Keratinocyte (primary cell): ENCODE measurements around the gene ADAMTS2. TPM values are rescaled to one million over a fixed set of nuclear protein-coding genes. Genes with fewer than 3 reads are reported as not detected.

Experiments
- DNase-seq: peaks from one replicate; pipeline ENCODE4 v3.0.0-alpha.2; 2011; ENCODE audit warnings: low read depth, missing footprints, low spot score
- FAIRE-seq: peaks from 2 replicates; lab custom pipeline; 2011; peaks lifted over from hg19 to GRCh38; lab: Jason Lieb, UNC
- H2AFZ ChIP-seq: 2 replicates; pipeline ENCODE4 v1.6.0; 2012; ENCODE audit warnings: low read length, control low read depth, inconsistent platforms; ENCODE audit not compliant: control insufficient read depth
- H3K27ac ChIP-seq: 2 replicates; pipeline ENCODE4 v1.5.1; 2011; ENCODE audit warnings: low read length; ENCODE audit not compliant: control insufficient read depth, insufficient read depth
- H3K27me3 ChIP-seq: 3 replicates; pipeline ENCODE4 v1.6.0; 2011; ENCODE audit warnings: low read length; ENCODE audit not compliant: control insufficient read depth, insufficient read depth; ENCODE audit errors: extremely low read depth
- H3K36me3 ChIP-seq, 2 experiments: 2 replicates in 1 of 2; 3 replicates in 1 of 2; pipeline ENCODE4 v1.5.1; 2011; ENCODE audit warnings: low read length in 2 of 2, mild to moderate bottlenecking in 1 of 2; ENCODE audit not compliant: control insufficient read depth in 2 of 2, insufficient read depth in 2 of 2; ENCODE audit errors: extremely low read depth in 1 of 2
- H3K4me1 ChIP-seq: 3 replicates; pipeline ENCODE4 v1.5.1; 2011; ENCODE audit warnings: low read length; ENCODE audit not compliant: control insufficient read depth, insufficient read depth; ENCODE audit errors: extremely low read depth
- H3K4me2 ChIP-seq: 3 replicates; pipeline ENCODE4 v1.6.0; 2011; ENCODE audit warnings: low read depth, low read length; ENCODE audit not compliant: control insufficient read depth, insufficient read depth; ENCODE audit errors: extremely low read depth
- H3K4me3 ChIP-seq, 3 experiments: fragments of 200-600 bp in 1 of 3; sonication (generic) in 1 of 3; 2 replicates in 2 of 3; 3 replicates in 1 of 3; pipeline ENCODE4 v1.5.1; 2011 to 2016; ENCODE audit warnings: low read length in 3 of 3, mild to moderate bottlenecking in 3 of 3, control low read depth in 2 of 3, inconsistent platforms in 1 of 3, low read depth in 1 of 3, mixed read lengths in 1 of 3, mixed run types in 1 of 3, moderate library complexity in 1 of 3; ENCODE audit not compliant: control insufficient read depth in 2 of 3, insufficient read depth in 2 of 3; ENCODE audit errors: extremely low read depth in 1 of 3
- H3K79me2 ChIP-seq: 2 replicates; pipeline ENCODE4 v1.6.0; 2012; ENCODE audit warnings: low read length; ENCODE audit not compliant: control insufficient read depth, insufficient read depth
- H3K9ac ChIP-seq: 3 replicates; pipeline ENCODE4 v1.6.0; 2011; ENCODE audit warnings: low read length; ENCODE audit not compliant: control insufficient read depth, insufficient read depth; ENCODE audit errors: extremely low read depth
- H3K9me1 ChIP-seq: 3 replicates; pipeline ENCODE4 v1.6.0; 2011; ENCODE audit warnings: low read length; ENCODE audit not compliant: control insufficient read depth, insufficient read depth; ENCODE audit errors: extremely low read depth
- H3K9me3 ChIP-seq: 2 replicates; pipeline ENCODE4 v1.5.1; 2012; ENCODE audit warnings: low read depth, low read length; ENCODE audit not compliant: control insufficient read depth
- H4K20me1 ChIP-seq: 3 replicates; pipeline ENCODE4 v1.6.0; 2011; ENCODE audit warnings: low read length; ENCODE audit not compliant: control insufficient read depth, insufficient read depth; ENCODE audit errors: extremely low read depth
- CTCF ChIP-seq, 3 experiments: IDR thresholded peaks in 1 of 3; conservative IDR thresholded peaks in 1 of 3; optimal IDR thresholded peaks in 1 of 3; 2 replicates in 2 of 3; 3 replicates in 1 of 3; pipeline versions ENCODE3 to v1.5.1; 2011; ENCODE audit warnings: low read length in 3 of 3, mild to moderate bottlenecking in 3 of 3, moderate library complexity in 2 of 3, control low read depth in 1 of 3, inconsistent platforms in 1 of 3; ENCODE audit not compliant: insufficient read depth in 2 of 3; ENCODE audit errors: extremely low read depth in 1 of 3
- EZH2 ChIP-seq: IDR thresholded peaks from one replicate; pipeline ENCODE4 v1.6.1; 2012; ENCODE audit warnings: inconsistent platforms, mild to moderate bottlenecking, low read length, moderate library complexity
- dilution Hi-C: fragments of 300-500 bp; cut with MboI; formaldehyde crosslinking; loops from one replicate; pipeline ENCODE4 v1.7.0; 2020; ENCODE audit warnings: low sequenced_read_pairs; ENCODE audit not compliant: extremely low pct_ligation_motif_present
- polyA plus RNA-seq, 5 experiments: library from polyadenylated mRNA; depleted of rRNA in 3 of 5; stranded (reverse) in 3 of 5; stranded (forward) in 1 of 5; unstranded in 1 of 5; fragments of >200 nt; gene quantifications; 1 replicate in 1 of 5; 2 replicates in 3 of 5; 3 replicates in 1 of 5; pipeline versions ENCODE4 v1.2.1 to v1.2.3, GENCODE V29; 2011 to 2012; ENCODE audit warnings: missing spikeins in 2 of 5, low read depth in 1 of 5, low replicate concordance in 1 of 5

The ADAMTS2 gene
- polyA plus RNA-seq, 1 donor (not counting 4 experiments of a cell fraction or from before 2014, with no cell fraction given) = not detected

- TF ChIP-seq EZH2 (no peak), CTCF (optimal IDR thresholded peaks at IDR 0.05 in 1 of 3, IDR thresholded peaks at IDR 0.05 in 1 of 3, conservative IDR thresholded peaks at IDR 0.05 in 1 of 3; ENCODE audit: extremely low read depth in 1 of 3, insufficient read depth in 2 of 3, low read length in 3 of 3) (no peak)
- H3K9ac ChIP-seq = no peak overlapping the region
- no peak for FAIRE-seq
Observed at GRCh38 chr5:179336126-179336870, 9.0 kb downstream of the ADAMTS2 start.

GRCh38 chr5:179333796-179334761 lies 11.2 kb downstream of the ADAMTS2 start:
- Histone ChIP-seq H3K9ac (no peak overlapping the region), H3K27me3 (no peaks in the 10 kb centered on the region), H3K79me2 (no peaks in the 10 kb centered on the region)

More at GRCh38 chr5:179336126-179336870, 9.0 kb downstream of the ADAMTS2 start:
- Histone ChIP-seq H3K4me3 (no peak overlapping the region), H3K27ac (no peak overlapping the region), H3K4me2 (no peak overlapping the region), H3K36me3 (no peaks in the 10 kb centered on the region), H3K9me3 (peaks cover 6% of the 10 kb centered on the region), H3K79me2 (no peaks in the 10 kb centered on the region), H2AFZ (no peak overlapping the region), H4K20me1 (no peaks in the 10 kb centered on the region), H3K4me1 (no peaks in the 10 kb centered on the region), H3K27me3 (no peaks in the 10 kb centered on the region), H3K9me1 (no peaks in the 10 kb centered on the region)
- DNase-seq = no peak
- dilution Hi-C loops = no loop called here

More at GRCh38 chr5:179333796-179334761, 11.2 kb downstream of the ADAMTS2 start:
- no peak overlapping the region for H3K4me2 ChIP-seq
- no peaks in the 10 kb centered on the region for H3K4me1 ChIP-seq
- no peak overlapping the region for H3K27ac ChIP-seq
- no peak overlapping the region for H2AFZ ChIP-seq
- H3K36me3 ChIP-seq = no peaks in the 10 kb centered on the region
- no peaks in the 10 kb centered on the region for H3K9me1 ChIP-seq
- dilution Hi-C loops = no loop called here
- FAIRE-seq (no peak), DNase-seq (no peak)
- peaks cover 6% of the 10 kb centered on the region for H3K9me3 ChIP-seq
- H4K20me1 ChIP-seq = no peaks in the 10 kb centered on the region
- no peak for TF ChIP-seq EZH2
- TF ChIP-seq CTCF (optimal IDR thresholded peaks at IDR 0.05 in 1 of 3, IDR thresholded peaks at IDR 0.05 in 1 of 3, conservative IDR thresholded peaks at IDR 0.05 in 1 of 3; ENCODE audit: extremely low read depth in 1 of 3, insufficient read depth in 2 of 3, low read length in 3 of 3) = no peak
- no peak overlapping the region for H3K4me3 ChIP-seq
